Measurements from ENCODE around the gene KIT. TPM values are rescaled to one million over a fixed set of nuclear protein-coding genes. Genes with fewer than 3 reads are reported as not detected.
"Not testable (repeated sequence)": the region's sequence is repeated elsewhere in the genome, so short reads cannot be mapped to it uniquely, and the experiment has no call there.

Gene KIT
- total RNA-seq, 1 donor from 2014 or later = 11.6 TPM

DNA sequence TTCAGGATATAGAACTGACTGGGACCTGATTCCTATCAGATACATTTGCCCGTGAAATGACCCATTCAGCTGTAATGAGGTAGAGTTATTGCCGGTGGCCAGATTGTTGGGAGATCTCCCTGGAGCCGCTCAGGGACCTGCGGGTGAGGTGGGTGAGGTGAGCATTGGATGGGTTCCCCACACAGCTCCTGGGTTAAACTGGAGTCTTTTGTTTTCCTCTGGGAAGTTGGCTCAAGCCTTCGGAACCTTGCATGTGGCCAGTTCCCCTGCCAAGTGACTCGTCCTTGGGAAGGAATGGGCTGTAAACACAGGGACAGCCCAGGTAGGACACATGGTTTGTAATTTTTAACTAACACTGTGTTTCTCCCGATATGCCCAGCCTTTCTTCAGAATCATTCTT lies 31.6 kb upstream of the KIT start:
- no peak for DNase-seq (ENCODE audit: extremely low spot score, unreplicated experiment)
- H3K4me1 Mint-ChIP-seq (ENCODE audit: unreplicated experiment) = peaks cover 15% of the 10 kb centered on the region
- peak overlapping the region; percentile 27 for H3K27ac Mint-ChIP-seq (ENCODE audit: unreplicated experiment)
- peaks cover 4% of the 10 kb centered on the region for H3K27me3 Mint-ChIP-seq (ENCODE audit: unreplicated experiment)
- H3K36me3 Mint-ChIP-seq (ENCODE audit: unreplicated experiment) = no peaks in the 10 kb centered on the region
- H3K9me3 Mint-ChIP-seq (ENCODE audit: unreplicated experiment) = peaks cover 1% of the 10 kb centered on the region
- no peak overlapping the region for H3K4me3 Mint-ChIP-seq (ENCODE audit: unreplicated experiment)
- TF ChIP-seq, protein P1, sequence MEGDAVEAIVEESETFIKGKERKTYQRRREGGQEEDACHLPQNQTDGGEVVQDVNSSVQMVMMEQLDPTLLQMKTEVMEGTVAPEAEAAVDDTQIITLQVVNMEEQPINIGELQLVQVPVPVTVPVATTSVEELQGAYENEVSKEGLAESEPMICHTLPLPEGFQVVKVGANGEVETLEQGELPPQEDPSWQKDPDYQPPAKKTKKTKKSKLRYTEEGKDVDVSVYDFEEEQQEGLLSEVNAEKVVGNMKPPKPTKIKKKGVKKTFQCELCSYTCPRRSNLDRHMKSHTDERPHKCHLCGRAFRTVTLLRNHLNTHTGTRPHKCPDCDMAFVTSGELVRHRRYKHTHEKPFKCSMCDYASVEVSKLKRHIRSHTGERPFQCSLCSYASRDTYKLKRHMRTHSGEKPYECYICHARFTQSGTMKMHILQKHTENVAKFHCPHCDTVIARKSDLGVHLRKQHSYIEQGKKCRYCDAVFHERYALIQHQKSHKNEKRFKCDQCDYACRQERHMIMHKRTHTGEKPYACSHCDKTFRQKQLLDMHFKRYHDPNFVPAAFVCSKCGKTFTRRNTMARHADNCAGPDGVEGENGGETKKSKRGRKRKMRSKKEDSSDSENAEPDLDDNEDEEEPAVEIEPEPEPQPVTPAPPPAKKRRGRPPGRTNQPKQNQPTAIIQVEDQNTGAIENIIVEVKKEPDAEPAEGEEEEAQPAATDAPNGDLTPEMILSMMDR (IDR thresholded peaks at IDR 0.05) = no peak

GRCh38 chr4:54632537-54632936 lies 25.2 kb upstream of the KIT start:
- H3K9me3 Mint-ChIP-seq (ENCODE audit: unreplicated experiment) = no peaks in the 10 kb centered on the region
- no peaks in the 10 kb centered on the region for H3K4me1 Mint-ChIP-seq (ENCODE audit: unreplicated experiment)
- TF ChIP-seq, protein P1 (IDR thresholded peaks at IDR 0.05) = no peak
- no peak for DNase-seq (ENCODE audit: extremely low spot score, unreplicated experiment)
- no peak overlapping the region for H3K27ac Mint-ChIP-seq (ENCODE audit: unreplicated experiment)
- no peaks in the 10 kb centered on the region for H3K36me3 Mint-ChIP-seq (ENCODE audit: unreplicated experiment)
- peaks cover 6% of the 10 kb centered on the region for H3K27me3 Mint-ChIP-seq (ENCODE audit: unreplicated experiment)
- no peak overlapping the region for H3K4me3 Mint-ChIP-seq (ENCODE audit: unreplicated experiment)

- H3K4me1 Mint-ChIP-seq (ENCODE audit: unreplicated experiment); H3K27me3 Mint-ChIP-seq (ENCODE audit: unreplicated experiment); H3K36me3 Mint-ChIP-seq (ENCODE audit: unreplicated experiment); DNase-seq (ENCODE audit: extremely low spot score, unreplicated experiment); H3K4me3 Mint-ChIP-seq (ENCODE audit: unreplicated experiment); H3K27ac Mint-ChIP-seq (ENCODE audit: unreplicated experiment); H3K9me3 Mint-ChIP-seq (ENCODE audit: unreplicated experiment): not testable (repeated sequence)
These were observed 24.5 kb upstream of the KIT start for GRCh38 chr4:54633102-54633740.

DNA sequence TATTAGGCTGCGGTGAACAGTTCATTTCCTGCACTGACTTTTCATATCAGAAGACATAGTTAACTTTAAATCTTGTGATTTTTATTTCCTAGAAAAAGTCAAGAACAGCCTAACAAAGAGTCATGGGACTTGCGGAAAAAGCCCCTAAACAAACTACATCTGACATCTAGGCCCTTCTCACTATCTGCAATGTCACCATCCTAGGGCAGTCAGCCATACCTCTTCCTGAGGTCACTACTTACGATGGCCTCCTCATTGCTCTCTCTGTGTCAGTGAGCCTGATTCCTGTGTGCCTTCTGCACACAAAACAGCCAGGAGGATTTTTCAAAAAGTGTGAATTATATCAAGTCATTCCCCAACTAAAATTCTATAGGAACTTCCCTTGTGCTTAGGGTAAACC lies 22.4 kb upstream of the KIT start:
- Mint-ChIP-seq H3K36me3 (ENCODE audit: unreplicated experiment) (no peaks in the 10 kb centered on the region), H3K9me3 (ENCODE audit: unreplicated experiment) (no peaks in the 10 kb centered on the region), H3K27ac (ENCODE audit: unreplicated experiment) (no peak overlapping the region), H3K27me3 (ENCODE audit: unreplicated experiment) (peaks cover 4% of the 10 kb centered on the region), H3K4me3 (ENCODE audit: unreplicated experiment) (no peak overlapping the region), H3K4me1 (ENCODE audit: unreplicated experiment) (no peaks in the 10 kb centered on the region)
- TF ChIP-seq, protein P1 (IDR thresholded peaks at IDR 0.05) = no peak
- DNase-seq (ENCODE audit: extremely low spot score, unreplicated experiment) = no peak

DNA sequence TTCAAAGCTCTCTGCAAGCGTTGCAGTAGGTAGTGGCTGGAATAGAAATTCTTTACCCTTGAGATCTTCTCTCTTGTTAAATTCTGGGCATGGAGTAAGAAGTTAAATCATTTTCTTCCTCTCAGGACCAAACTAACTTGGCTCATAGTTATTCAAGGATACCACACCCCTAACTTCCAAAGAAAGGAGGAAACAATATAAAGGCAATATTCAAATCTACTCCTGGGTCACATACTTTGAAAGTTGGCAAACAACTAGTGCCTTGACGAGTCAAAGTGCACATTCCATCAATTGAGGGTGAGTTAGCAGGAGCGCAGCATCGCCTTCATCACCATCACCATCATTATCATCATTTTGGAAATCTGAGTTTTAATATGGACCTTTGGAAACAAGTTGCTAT lies 20.4 kb upstream of the KIT start:
- Mint-ChIP-seq H3K27ac (ENCODE audit: unreplicated experiment) (no peak overlapping the region), H3K9me3 (ENCODE audit: unreplicated experiment) (no peaks in the 10 kb centered on the region), H3K4me1 (ENCODE audit: unreplicated experiment) (no peaks in the 10 kb centered on the region), H3K4me3 (ENCODE audit: unreplicated experiment) (no peak overlapping the region), H3K27me3 (ENCODE audit: unreplicated experiment) (no peaks in the 10 kb centered on the region), H3K36me3 (ENCODE audit: unreplicated experiment) (no peaks in the 10 kb centered on the region)
- TF ChIP-seq, protein P1 (IDR thresholded peaks at IDR 0.05) = no peak
- DNase-seq (ENCODE audit: extremely low spot score, unreplicated experiment) = no peak

DNA sequence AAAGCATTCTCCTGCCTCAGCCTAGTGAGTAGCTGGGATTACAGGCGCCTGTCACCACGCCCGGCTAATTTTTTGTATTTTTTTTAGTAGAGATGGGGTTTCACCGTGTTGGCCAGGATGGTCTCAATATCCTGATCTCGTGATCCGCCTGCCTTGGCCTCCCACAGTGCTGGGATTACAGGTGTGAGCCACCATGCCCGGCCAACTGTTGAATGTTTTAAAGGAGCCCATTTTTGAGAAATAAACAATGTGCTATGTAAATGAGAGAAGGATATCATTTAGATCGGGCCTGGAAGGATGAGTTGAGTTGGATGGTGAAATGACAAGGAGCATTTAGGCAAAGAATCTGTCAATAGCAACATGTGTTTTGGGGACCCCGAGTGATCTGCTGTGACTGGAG lies 16.7 kb upstream of the KIT start:
- not testable (repeated sequence) for H3K4me3 Mint-ChIP-seq (ENCODE audit: unreplicated experiment); H3K36me3 Mint-ChIP-seq (ENCODE audit: unreplicated experiment); H3K27ac Mint-ChIP-seq (ENCODE audit: unreplicated experiment); DNase-seq (ENCODE audit: extremely low spot score, unreplicated experiment); H3K27me3 Mint-ChIP-seq (ENCODE audit: unreplicated experiment); H3K4me1 Mint-ChIP-seq (ENCODE audit: unreplicated experiment); H3K9me3 Mint-ChIP-seq (ENCODE audit: unreplicated experiment)
